Activated CD8-positive, alpha-beta memory T cell treated with anti-CD3 and anti-CD28 coated beads for 24 hours (primary cell): Measurements from ENCODE around the gene SYNE2.

Experiments used
- DNase-seq: peaks from one replicate; pipeline ENCODE4 v3.0.0-alpha.2; 2020

Gene SYNE2

DNA sequence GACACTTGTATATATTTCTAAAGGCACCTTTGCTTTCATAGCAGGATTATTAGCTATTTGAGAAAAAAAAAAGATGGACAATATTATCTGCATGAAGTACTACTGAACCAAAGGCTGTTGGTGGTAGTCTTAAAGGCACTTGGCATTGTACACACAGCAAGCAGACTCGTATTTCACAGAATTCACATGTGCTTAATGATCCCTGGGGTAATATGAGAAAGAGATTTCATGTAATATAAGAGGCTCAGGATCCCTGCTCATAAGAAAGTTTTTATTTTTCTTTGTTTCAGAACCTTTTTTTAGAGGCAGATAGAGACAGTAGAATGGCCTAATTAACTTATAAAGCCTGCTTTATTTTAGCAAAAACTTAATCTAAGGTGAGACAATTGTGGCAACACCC is 59.5 kb downstream of the SYNE2 start:
- no peak for DNase-seq

DNA sequence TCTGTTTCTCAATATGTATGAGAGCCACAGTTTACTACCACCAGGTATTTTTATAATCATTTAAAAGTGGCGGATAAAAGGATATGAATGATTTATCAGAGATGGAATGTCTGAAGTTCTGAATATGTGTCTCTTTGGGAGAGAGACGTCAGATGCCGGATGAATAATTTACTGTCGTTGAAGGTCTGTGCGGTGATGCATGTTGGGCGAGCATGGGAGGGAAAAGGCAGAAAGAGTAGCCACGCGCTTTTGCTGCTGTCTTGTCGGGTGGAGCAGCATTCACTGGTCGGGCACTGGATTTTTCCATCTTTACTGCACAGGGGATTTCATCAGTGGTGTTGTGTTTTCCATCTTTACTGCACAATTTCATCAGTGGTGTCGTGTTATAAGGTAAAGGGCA is 65.6 kb downstream of the SYNE2 start:
- DNase-seq = no peak

DNA sequence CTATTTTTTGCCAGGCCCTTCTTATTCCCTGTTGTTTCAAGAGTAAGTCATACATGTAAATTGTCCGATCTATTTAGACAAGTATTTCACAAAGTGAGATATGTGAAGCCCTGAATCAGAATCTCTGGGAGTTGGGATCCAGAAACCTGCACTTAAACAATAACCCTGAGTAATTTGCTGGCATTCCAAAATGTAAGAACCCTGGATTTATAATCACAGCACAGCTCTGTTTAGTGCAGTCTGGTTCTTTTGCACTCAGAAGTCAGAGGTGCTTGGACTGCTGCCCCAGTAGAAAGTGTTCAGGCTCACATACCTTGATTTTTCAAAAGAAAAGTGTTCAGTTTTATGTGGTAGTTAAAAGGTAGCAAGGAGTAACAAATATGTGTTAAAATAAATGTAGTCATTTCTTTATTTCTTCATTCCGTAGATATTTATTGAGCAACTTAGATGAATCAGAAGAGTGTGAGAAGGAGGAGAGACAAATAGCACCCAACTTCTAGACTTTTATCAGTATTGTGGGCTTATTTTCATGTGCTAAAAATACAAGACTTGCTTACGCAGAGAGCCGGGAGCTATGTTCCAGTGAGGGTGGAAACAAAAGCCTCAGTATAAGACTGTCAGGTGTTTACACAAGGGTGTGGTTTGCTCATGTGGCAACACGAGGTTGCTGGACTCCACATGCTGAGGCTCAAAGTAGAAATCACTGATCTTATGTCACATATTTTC is 70.1 kb downstream of the SYNE2 start:
- DNase-seq = no peak

DNA sequence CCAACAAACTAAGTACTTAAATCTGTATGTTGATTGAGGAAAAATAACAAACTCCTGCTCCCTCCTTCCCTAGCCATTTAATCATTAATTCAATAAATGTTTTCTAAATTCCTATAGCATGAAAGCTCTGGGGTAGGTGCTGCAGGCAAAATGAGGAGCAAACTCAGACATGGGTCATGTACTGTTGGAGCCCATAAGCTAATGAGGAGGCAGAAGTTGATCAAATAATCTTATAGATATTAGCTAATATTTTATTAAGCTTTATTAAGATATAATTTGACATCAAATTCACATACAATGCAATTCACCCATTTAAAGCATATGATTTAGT is 70.6 kb downstream of the SYNE2 start:
- DNase-seq = no peak

DNA sequence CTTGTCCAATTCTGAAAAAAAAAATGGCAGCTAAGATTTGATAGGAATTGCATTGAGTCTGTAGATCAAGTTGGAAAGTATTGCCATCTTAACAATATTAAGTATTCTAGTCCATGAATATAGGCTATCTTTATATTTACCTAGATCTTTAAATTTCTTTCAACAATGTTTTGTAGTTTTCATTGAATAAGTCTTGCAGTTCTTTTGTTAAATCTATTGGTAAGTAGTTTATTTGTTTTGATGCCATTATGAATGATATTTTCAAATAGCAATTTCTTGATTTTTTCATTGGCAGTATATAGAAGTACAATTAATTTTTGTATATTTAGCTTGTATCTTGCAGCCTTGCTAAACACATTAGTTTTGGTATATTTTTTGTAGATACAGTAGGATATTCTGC is 71.6 kb downstream of the SYNE2 start:
- no peak for DNase-seq

DNA sequence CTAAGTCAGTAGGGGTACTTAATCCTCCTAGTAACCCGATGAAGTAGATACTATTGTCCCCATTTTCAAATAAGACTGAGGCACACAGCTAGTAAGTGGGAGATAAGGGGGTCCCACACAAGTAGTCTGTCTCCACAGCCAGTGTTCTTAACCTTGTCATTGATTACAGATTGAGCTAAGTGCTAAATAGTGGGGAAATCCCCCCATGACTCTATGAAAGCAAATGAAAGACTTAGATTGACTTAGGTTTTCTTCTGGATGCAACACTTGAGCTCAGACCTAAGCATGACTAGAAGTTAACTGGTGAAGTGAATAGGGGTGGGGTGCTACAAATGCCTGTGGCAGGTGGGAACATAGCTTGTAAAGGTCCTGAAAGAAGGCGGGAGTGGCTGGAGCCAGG is 73.8 kb downstream of the SYNE2 start:
- no peak for DNase-seq

DNA sequence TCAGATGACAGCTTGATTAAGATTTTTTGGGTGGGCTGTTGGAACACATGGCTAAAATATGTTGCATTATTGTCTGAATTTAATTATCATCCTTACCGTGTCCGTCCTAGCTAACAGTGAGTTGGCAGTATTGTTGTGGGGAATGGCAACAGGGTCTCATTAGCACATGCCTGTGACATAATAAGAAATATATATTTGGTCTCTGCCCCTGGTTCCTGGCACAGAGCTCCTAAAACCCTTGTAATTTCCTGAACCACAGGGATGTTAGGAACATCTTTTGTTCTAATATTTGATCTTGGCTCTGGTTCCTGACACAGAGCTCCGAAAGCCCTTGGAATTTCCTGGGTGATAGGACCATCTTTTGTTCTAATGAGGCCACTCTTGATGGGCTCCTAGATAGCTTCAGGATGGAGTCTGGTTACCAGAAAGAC is 76.0 kb downstream of the SYNE2 start:
- DNase-seq = no peak

DNA sequence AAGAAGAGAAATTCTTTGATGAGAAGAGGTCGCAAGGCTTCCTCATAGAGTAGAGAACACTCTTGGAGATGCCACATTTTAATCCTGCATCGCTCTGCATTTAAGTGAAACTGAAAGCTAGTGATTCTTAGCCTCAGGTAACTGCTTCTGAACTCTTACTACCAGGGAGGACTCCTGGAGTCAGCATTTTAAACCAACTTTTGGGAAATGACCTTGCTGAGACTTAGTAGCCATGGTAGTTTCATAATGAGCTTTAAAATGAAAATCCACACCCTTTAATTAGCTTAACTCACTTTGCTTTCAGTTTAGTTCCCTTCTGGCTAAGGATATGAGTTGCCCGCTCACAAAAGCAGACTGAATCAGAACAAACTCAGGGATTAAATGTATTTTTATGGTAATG is 80.3 kb downstream of the SYNE2 start:
- DNase-seq = no peak

DNA sequence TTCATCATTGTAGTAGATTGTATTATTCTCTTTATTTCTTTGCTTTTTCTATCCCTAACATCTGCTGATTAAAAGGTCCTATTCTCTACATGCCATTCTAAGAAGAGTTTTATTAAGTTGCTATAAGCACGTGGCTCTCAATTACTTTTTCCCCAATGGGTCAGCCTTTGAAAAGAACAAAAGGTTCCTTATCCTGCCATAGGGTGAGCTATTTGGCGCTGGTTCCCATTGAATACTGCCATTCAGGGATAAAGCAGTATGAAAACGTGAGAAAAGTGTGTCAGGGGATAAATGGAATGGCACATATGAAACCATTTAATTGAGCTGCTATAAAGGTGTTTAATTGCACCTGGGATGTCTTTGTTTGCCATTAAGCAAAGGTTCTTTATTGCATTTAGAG is 80.9 kb downstream of the SYNE2 start:
- no peak for DNase-seq

DNA sequence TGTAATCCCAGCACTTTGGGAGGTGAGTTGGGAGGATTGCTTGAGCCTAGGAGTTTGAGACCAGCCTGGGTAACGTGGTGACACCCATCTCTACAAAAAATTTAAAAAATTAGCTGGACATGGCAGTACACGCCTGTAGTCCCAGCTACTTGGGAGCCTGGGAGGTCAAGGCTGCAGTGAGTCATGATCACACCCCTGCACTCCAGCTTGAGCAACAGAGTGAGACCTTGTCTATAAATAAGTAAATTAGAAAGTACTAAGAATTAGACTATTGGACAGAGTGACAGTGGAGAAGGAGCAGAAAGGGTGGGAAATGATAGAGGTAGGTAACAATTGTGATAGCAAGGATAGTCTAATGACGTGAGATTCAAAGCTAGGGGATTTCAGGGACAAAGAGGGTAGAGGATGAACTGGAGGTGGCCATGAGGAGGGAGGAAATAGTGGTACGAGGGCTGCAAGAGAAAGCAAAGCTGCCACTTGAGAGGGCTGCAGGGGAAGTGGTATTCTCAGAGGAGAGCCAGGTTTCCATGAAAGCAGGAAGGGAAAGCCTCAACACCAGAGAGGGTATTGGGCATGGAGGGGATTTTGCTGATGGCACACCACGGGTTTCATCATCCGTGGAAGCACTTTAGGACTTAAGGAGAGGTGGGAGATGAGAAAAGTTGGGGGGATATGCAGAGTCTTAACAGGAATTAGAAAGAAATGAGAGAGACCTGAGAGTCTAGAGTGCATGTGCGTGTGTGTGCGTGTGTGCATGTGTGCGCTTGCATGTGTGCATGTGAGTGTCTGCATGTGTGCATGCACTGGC is 85.6 kb downstream of the SYNE2 start:
- DNase-seq = peak; percentile 67

DNA sequence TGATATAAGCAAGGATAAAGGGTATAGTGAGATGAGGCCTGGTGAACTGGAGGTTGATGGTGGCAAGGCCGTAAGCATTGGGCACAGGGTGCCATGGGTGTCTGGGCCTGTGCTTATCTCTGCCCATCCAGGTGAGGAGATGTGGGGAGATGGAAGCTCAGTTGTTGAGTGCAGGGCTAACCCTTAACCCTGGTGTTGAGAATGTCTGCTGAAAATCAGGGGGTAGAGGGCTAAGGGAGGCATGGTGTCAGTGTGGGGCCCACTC is 86.1 kb downstream of the SYNE2 start:
- DNase-seq = peak; percentile 65

DNA sequence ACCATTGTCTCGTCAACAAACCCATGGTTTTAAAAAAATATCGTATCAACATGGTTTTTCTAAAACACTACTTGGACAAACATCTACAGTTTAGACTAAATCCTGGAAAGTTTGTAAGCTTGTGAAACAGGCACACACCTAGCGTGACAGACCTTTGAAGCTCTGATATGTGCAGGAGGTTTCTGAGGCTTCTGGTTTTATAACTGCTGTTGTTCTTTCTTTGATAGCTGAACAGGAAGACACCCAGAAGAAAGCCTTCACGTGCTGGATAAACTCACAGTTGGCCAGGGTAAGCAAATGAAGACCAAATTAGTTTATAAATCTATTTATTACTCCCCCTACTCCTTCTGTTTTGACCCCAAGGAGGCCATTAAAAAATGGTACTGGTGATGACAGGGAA is 87.6 kb downstream of the SYNE2 start:
- no peak for DNase-seq

DNA sequence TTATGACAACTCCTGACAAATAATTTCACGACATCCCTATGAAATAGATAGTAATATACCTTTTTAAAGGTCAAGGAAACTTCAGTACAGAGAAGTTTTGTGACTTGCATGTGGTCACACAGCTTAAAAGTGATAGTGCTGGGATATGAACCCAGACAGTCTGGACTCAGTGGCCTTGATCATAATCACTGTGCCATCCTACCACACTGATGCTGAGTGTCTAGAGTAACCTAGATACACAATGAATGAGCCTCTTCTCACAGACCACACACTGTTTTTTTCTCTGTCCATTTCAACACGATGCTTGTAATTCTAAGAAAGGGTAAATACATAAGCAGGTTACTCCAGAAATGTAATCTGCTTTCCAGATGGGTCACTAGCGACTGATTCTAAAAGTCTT is 88.2 kb downstream of the SYNE2 start:
- DNase-seq = no peak

DNA sequence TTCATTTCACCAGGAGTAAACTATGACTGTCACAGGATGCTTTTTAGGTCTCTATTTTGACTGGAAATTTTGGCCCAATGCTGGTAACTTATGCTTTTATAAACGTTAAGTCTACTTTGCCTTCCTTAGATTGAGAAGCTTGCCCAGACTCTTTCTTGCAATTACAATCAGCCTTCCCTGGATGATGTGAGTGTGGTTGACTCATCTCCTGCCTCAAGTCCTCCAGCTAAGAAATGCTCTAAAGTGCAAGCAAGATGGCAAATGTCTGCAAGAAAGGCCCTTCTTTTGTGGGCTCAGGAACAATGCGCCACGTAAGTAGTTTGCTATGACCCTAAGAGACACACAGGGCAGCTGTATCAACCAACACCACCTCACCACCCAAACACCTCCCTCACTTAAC is 96.9 kb downstream of the SYNE2 start:
- no peak for DNase-seq

DNA sequence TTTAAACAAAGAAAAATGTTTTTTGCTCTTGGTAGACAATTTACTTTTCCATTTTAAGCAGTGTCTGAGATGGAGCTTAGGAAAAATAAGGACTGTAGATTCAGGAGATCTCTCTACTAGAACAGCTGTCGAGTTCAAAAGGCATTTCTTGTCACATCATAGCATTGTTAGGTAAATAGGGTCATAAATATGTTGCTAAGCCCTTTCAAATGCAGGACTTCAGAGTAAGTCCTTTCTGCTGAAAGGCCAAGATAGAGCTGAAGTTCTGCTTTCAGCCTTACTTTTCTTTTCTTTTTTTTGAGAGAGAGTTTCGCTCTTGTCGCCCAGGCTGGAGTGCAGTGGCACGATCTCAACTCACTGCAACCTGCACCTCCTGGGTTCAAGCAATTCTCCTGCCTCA is 98.2 kb downstream of the SYNE2 start:
- DNase-seq = no peak

DNA sequence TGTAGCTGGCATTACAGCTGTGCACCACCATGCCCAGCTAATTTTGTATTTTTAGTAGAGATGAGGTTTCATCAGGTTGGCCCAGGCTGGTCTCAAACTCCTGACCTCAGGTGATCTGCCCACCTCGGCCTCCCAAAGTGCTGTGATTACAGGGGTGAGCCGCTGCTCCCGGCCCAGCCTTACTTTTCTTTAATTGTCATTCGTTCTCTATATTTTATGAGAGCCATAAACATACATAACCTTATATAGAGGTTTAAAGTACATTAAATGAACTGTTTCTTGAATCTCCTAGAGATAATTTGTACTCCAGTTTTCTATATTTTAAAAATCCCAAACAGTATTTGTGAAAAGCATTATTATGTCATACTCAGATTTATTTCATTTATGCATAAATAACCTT is 98.6 kb downstream of the SYNE2 start:
- DNase-seq = no peak

DNA sequence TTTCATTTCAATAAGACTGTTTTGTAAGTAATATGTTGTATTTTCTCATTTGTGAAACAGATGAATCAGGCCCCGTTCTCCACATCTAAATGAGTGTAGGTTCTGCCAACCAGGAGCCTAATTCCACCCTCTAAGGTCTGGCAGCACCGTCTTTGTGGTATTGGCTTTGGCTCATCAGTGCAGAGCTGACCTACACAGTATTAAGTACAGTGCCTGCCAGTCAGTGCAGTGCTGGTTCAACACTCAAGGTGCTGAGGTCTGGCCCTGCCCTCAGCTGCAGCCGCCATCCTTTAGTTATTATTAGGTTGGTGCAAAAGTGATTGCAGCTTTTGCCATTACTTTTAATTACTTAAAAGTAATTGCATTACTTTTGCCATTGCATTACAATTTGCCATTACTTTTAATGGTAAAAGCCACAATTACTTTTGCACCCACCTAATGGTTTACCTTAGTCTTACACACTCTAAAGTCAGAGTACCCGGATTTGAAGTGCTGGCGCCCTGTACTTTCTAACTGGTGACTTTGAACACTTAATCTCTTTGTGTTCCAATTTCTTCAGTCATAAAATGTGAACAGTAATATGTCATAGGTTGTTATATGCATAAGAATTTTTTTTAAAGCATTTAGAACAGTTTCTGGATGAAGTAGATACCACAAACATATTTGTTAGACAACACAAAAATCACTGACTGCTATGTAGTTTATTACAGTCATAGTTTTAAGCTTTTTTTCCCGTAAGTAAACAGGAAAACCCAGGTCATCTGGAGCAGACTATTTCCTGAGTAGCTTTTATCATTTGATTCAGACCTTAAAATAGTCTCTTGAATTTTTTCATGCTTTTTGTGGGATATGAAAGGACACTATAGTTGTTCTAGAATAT is 99.5 kb downstream of the SYNE2 start:
- DNase-seq = no peak

DNA sequence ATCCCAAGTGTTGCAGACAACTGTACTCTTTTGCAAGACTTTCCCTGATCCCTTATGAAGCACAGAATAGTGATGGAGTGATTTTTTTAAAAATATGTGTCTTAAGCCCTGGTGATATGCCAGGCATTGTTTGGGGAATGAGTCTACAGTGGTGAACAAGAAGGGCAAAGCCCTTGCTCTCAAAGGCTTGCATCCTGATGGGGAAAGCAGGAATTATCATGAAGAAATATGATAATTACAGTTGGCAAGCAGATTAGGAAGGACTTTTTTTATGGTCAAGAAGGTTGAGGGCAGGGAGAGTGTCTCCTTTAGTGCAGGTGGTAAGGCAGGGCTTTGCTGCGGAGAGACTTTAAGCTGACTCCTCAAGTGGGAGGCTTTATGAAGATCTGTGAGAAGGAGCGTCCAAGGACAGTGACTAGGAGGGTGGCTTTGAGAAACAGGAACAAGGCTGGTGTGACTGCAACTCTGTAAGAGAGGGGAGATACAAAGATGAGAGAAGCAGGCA is 100.2 kb downstream of the SYNE2 start:
- no peak for DNase-seq

DNA sequence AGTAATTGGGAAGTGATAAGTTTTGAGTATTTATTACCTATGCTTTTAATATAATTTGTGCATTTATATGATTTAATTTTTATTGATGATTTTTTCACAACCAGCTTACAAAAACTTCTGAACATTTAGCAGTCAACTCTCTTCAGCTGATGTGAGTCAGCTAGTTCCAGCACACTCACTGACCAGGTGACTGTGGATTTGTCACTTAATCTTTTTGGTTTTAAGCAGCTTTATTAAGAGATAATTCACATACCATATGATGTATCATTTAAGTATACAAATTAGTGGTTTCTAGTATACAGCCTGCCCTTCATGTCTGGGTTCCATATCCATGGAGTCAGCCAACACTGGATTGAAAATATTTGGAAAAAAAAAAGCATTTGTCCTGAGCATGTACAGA is 103.5 kb downstream of the SYNE2 start:
- DNase-seq = no peak

DNA sequence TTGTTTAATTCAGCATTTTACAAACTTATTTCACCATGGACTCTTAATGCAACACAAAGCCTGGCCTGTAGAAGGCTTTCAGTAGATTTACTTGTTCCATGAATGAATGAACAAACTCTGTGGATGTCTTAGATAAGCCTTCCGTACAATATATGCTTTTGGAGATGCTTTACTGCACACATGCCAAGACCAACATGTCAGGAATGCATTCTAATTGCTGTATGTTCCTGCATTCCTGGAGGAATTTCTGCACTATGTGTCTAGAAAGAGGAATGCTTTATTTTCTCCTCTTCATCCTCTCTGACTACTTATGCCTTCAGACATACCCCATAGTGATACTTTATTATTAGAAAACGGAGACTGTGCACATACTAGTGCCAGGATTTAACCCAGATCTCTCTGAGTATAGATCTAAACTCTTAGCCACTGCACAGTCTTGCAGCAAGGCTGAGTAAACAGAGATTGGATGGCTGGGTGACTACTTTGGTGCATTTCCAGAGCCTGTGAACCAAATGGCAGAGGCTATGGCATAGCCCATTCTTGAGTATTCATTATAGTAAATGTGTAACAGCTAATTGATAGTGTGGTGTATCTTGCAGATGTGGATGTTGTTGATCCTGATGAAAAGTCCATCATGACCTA is 108.2 kb downstream of the SYNE2 start:
- DNase-seq = no peak

DNA sequence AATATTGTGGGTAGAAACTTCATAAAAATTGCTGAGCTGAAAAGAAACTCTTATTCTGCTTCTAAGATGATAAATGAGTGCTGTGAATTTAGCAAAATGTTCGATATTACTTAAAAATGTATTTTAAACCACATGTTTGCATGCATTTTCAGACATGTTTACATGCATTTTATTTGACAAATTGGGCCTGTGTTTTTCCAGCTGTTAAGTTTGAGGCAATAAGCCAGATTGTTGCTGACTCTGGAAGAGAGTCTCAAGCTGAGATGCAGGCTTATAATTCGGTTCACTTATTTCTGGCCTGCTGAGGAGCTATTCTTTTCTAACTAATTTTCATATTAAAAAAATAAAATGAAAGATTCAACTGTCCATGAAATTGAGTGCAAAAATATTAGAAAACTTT is 110.1 kb downstream of the SYNE2 start:
- DNase-seq = no peak

DNA sequence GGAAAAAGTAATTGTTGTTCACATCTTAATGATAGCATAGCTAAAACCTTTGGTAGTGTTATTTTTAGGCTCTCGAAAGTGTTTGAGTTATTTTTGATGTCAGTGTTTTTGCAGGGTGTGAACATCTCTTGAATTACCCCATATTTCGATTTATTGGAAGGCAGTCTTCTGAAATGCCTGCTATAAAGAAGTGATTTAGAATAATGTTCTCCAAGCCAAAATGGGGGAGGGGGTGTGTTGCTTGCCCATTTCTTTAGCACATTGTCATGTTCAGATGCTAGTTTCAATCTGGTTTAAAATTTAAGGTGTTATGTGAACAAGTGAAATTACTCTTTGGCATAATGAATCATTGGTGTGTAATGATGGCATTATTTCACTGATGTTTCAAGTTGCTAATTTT is 110.6 kb downstream of the SYNE2 start:
- no peak for DNase-seq

DNA sequence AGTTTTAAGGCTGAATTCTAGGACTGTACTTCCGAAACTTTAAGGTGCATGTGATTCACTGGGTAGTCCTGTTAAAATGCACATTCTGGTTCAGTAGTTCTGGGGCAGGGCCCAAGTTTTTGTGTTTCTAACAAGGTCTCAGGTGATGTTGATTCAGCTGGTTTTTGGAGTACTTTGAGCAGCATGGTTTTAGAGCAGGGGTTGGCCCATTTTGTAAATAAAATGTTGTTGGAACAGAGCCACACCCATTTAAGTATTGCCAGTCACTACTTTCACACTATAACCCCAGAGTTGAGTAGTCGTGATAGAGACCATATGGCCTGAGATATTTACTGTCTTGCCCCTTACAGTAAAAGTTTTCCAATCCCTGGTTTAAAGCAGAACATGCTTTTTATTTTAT is 111.3 kb downstream of the SYNE2 start:
- DNase-seq = no peak
